NCI-H1105 treated with DMSO at 0.1 percent for 48 hours (cell line): ENCODE data around the gene RIMS1.

ENCODE experiments used
- DNase-seq: peaks from one replicate; lab custom pipeline; 2025; lab: John Stamatoyannopoulos, UW

The RIMS1 gene

DNA sequence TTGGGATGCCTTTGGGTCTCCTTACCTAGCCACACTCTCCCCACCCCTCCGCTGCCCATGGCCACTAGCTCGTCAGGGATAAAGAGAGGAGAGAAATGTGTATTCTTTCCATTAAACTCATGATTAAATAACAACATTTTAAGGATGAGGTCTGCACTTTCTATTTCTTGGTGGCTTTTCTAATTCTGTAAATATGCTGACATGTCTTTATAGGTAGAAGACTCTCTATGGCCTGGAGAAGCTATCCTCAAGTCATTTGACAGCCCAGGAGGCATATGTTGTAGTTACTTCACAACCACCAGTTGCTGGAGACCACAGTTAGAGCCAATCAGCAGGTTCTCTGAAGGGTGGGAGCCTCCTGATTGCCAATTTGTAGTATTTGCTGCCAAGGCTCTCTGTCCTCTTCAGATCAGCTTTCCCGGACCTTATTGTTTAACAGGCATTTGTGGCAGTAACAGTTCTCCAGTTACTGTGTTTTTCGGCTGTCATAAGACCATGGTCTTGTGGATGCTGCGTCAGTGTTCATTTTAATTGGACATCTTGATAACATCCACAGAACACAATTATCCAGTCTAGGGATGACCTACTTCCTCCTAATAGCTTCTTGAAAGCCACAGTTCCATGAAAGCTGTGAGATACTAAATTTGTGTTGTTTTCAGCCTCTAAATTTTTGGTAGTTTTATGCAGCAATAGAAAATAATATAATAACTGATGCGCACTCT is 530.6 kb downstream of the RIMS1 start:
- no peak for DNase-seq

DNA sequence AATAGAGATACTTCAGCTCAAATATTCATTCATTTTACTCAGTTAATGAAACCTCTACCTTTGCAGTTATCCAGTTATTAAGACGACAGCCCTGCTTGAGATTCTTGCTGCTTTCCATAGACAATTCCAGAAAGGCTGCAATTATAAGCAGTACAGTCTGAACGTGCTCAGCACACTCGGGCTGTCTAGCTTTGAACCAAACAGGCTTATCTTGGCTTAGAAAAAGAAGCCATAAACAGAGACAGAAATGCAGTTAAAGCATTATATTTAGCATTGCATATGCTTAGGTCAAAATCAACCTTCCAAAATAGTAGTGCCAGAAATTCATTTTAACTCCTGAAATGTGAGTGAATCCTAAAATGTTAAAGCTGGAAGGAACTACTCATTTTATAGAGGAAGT is 531.4 kb downstream of the RIMS1 start:
- DNase-seq: no peak

DNA sequence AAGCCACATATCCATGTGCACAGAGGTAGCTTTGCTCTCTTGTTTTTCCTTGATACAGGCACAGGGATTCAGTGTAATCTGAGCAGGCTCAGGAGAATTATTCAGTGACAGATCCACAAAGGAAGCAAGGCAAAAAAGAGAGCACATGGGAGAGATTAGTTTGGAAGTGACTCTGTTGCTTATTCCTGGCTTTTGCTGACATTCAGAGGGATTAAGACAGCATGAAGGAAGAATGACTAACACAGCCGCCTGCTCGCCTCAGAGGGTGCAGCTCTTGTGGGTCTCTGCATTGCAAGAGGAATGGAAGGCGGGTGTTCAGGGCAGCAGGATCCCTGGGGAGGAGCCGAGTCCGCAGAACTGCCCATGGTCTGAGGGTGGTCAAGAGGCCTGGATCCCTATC is 532.1 kb downstream of the RIMS1 start:
- DNase-seq: no peak

DNA sequence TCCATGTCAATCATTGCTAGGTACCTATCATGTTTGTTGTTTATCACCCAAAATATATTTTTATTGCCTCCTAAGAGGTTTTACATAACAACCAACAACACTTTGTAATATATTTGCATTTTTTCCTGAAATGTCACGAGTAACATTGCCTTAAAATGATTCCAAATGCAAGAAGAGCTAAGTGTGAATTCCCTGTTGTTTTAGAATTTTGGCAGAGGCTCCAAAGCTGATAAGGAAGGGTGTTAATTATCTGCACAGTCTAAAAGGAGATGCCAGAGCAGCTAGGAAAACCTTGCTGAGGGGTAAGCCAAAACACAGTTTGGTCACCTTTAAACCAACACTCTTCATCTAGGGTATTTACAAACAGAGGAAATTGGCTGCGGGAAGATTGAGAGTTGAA is 533.6 kb downstream of the RIMS1 start:
- DNase-seq: no peak

DNA sequence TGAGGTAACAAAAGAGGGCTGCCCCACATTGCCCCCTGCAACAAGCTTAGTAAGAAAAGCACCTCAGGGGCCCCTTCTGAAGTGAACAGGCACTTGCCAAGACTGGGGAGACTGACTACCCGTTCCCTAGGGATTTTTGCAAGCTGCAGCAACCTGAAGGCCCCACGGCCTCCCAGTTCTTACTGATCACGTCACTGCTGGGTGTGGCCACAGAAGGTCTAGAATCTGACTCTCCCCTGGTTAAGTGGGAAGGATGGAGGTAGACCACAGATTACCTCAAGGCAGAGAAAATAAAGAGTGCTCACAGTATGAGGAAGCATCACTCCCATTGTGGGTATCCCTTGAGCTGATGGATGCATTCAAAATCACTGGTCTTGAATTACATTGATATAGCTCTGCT is 534.1 kb downstream of the RIMS1 start:
- no peak for DNase-seq

DNA sequence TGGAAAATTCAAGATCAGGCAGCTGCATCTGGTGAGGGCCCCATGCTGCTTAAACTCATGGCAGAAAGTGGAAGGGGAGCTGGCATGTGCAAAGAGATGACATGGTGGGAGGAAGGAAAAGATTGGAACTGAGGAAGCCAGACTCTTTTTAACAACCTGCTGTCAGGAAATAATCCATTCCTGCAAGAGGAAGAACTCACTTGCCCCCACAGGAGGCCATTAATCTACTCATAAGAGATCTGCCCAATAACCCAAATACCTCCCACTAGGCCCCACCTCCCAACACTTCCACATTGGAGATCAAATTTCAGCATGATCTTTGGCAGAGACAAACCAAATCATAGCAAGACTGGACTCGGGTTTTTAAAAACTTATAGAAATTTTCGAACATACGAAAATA is 535.0 kb downstream of the RIMS1 start:
- DNase-seq: no peak

DNA sequence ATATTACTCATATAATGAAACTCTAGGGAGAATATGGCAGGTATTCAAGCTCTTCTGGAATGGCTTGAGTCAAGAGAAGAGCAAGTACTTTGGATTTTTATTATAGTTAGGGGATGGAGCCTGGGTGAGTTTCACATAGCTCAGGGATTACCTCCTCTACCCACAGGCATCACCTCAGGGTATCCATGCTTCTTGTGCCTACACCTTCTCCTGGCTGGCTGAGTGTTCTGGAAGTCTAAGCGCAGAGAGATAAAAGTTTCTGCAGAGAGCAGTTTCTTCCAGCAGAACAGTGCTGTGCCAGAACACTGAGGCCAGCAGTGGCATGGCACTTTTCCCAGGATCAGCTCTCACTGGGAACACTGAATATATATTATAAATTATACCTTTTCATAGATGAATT is 535.8 kb downstream of the RIMS1 start:
- no peak for DNase-seq

DNA sequence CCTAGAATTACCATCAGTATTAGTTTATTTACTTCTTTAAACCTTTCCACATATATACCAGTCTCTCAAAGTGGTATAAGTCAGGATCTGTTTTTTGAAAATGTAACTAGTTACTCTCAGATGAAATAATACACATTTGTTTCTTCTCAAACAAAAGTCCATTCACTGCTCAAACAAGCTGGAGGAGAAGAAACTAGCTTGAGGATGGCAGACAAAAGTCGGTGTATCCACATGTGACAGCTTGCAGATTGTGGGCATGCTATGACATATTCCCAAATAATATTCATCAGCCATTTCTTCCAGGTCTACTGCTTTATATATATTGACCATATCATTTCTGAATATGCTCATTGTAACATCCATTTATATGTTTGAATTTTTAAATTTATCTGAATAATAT is 538.1 kb downstream of the RIMS1 start:
- DNase-seq: no peak

DNA sequence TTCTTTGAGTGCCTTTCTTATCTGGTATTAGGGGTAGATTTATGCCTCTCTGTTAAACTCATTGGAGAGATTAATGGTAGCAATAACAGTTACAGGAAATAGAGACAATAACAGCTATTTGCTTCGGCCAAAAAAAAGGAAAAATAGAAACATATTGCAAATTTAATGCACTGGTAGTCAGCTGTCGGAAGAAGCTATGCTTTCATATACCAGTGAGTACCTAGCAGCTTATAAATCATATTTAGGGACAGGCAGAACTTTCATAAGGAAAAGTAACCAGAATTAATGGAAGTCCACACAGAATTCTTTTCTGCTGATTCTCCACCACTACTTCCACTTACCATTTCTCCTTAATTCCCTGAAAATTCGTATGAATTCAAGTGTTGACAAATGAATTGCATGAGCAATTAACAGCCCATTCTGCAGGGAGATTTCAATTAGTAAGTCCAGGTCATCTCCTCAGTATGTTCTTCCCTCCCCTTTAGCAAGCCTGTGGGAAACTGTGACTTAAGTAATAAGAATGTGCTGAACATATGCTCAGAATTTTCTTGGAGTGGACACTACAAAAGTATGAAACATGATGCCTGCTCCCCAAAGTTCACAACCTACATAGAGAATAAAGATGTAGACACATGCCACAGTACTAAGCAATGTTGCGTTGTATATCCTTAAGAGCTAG is 538.8 kb downstream of the RIMS1 start:
- no peak for DNase-seq

DNA sequence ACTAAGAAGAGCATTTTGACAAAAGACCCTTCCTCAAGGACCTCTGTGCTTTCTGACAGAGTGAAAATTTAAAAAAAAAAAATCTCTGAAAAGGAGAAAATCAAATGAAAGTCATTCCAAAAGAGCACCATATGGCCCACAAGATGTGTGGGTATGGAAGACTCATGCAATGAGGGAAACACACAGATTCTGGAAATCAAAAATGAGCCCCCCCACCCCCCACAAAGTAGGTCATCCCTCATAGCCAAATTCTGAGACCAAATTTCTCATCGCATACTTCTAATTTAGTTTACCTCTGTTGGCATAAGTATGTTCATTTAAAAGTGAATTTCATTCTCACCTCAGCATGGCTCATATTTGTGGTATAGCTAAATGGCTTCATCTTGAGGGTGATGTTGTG is 554.3 kb downstream of the RIMS1 start:
- DNase-seq: no peak

DNA sequence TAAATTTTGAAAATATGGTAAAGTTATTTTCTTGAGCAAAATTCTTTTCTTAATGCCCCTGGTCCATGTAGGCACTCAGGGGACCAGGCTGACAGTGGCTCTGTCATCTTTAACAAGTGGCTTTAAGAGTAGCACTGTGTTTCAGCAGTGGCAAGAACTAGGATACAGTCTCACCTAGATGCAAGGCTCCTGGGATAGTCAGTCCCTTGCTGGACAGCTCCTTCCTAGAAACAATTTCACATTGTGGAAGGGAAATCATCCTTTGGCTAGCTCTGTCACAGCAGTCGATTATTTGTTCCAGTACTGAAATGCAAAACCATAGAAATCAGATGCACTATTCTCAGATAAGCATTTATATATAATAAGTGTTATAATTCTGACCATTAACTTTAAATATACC is 560.1 kb downstream of the RIMS1 start:
- DNase-seq: no peak
